ENCODE data around the gene ATP6V0B.

DNA sequence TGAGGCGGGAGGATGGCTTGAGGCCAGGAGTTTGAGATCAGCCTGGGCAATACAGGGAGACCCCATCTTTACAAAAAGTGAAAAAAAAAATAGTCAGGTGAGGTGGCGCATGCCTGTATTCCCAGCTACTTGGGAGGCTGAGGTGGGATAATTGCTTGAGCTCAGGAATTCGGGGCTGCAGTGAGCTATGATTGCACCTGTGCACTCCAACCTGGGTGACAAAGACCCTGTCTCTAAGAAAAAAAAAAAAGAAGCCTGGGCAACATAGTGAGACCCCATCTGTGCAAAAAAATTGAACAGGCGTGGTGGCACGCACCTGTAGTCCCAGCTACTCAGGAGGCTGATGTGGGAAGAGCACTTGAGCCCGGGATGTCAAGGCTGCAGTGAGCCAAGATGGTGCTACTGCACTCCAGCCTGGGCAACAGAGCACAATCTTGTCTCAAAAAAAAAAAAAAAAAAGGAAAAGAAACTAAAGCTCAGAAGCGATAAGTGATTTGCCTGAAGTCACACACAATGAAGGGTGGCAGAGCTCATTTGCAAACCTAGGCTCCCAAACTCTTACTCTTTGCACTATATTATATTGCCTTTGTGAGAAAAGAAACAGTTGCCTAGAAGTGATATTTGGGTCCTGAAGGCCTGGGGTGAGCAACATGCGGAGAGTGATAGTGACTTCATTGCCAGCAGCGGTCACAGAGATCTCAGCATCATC, 18.6 kb downstream of the ATP6V0B start:
- TF ChIP-seq, protein P1, sequence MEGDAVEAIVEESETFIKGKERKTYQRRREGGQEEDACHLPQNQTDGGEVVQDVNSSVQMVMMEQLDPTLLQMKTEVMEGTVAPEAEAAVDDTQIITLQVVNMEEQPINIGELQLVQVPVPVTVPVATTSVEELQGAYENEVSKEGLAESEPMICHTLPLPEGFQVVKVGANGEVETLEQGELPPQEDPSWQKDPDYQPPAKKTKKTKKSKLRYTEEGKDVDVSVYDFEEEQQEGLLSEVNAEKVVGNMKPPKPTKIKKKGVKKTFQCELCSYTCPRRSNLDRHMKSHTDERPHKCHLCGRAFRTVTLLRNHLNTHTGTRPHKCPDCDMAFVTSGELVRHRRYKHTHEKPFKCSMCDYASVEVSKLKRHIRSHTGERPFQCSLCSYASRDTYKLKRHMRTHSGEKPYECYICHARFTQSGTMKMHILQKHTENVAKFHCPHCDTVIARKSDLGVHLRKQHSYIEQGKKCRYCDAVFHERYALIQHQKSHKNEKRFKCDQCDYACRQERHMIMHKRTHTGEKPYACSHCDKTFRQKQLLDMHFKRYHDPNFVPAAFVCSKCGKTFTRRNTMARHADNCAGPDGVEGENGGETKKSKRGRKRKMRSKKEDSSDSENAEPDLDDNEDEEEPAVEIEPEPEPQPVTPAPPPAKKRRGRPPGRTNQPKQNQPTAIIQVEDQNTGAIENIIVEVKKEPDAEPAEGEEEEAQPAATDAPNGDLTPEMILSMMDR (IDR thresholded peaks at IDR 0.05) = no peak
- TF ChIP-seq EZH2phosphoT487 (IDR thresholded peaks at IDR 0.05) = no peak

Data from neural progenitor cell (in vitro differentiated cells).